GM10266 (cell line): Measurements from ENCODE around the gene SPATA13.
A peak's percentile ranks its signal among the peaks of the same experiment; 100 is the strongest.
"Not testable (repeated sequence)": the region's sequence is repeated elsewhere in the genome, so short reads cannot be mapped to it uniquely, and the experiment has no call there.

Source experiments
- DNase-seq: peaks from one replicate; pipeline ENCODE4 v3.0.0; 2012; ENCODE audit errors: extremely low spot score
- CTCF ChIP-seq: IDR thresholded peaks from 2 replicates; pipeline ENCODE4 v1.5.1; 2012; ENCODE audit warnings: mild to moderate bottlenecking, low read depth; ENCODE audit not compliant: control insufficient read depth, insufficient read depth; ENCODE audit errors: missing control alignments

Gene SPATA13

GRCh38 chr13:24313439-24313838 lies 152.9 kb downstream of the SPATA13 start:
- TF ChIP-seq CTCF, result peak; percentile 2
- no peak for DNase-seq

GRCh38 chr13:24317835-24318234 lies 157.3 kb downstream of the SPATA13 start:
- not testable (repeated sequence) for DNase-seq

GRCh38 chr13:24318878-24319277 lies 158.4 kb downstream of the SPATA13 start:
- not testable (repeated sequence) for DNase-seq

- not testable (repeated sequence) for DNase-seq
These were observed 159.1 kb downstream of the SPATA13 start for GRCh38 chr13:24319641-24320040.

GRCh38 chr13:24321416-24321815 lies 160.9 kb downstream of the SPATA13 start:
- DNase-seq, result not testable (repeated sequence)

GRCh38 chr13:24322470-24322869 lies 161.9 kb downstream of the SPATA13 start:
- TF ChIP-seq CTCF, result peak; percentile 15
- not testable (repeated sequence) for DNase-seq

- no peak for TF ChIP-seq CTCF
- no peak for DNase-seq
These were observed 162.7 kb downstream of the SPATA13 start for GRCh38 chr13:24323036-24323738.

- no peak for TF ChIP-seq CTCF
- DNase-seq, result no peak
These were observed 163.2 kb downstream of the SPATA13 start for GRCh38 chr13:24323739-24324075.

- not testable (repeated sequence) for DNase-seq
These were observed 167.1 kb downstream of the SPATA13 start for GRCh38 chr13:24327598-24327997.

GRCh38 chr13:24328145-24328544 lies 167.6 kb downstream of the SPATA13 start:
- no peak for TF ChIP-seq CTCF
- DNase-seq, result no peak
